ENCODE data around the gene TRIM38.

DNA sequence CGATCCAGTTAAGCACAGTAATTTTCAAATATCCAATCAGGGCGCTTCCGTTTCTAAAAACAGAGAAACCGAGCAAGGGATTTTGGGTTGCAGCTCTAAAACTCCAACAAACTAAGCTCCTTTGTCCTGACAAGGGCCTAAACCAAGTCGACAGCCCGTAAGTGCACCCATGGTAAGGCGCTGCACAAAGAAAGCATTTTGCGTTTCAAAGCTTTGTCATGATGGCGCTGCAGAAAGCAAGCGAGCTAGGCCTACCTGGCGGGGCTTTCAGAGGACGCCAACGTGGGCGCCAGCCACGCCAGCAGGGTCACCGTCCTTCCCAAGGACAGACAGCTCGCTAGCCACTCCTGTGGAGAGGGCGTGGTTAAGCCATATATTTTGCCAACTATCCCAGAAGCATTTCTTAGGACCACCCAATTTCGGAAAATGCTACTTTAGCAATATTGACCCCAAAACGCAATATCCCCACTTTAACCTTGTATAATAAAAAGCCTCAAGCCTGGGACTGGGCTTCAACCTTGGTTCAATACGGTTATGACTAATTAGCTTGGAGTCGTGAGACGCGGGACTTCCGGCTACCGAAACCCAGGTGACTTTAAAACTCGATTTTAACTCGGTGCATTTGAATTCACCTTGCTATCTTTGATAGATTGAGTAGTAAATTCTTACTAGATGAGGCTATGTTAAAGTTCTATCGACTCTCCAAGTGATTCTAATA is 53.8 kb downstream of the TRIM38 start:
- no peak for TF ChIP-seq GABPA (IDR thresholded peaks at IDR 0.05; ENCODE audit: low read depth)
- TF ChIP-seq, protein P1, sequence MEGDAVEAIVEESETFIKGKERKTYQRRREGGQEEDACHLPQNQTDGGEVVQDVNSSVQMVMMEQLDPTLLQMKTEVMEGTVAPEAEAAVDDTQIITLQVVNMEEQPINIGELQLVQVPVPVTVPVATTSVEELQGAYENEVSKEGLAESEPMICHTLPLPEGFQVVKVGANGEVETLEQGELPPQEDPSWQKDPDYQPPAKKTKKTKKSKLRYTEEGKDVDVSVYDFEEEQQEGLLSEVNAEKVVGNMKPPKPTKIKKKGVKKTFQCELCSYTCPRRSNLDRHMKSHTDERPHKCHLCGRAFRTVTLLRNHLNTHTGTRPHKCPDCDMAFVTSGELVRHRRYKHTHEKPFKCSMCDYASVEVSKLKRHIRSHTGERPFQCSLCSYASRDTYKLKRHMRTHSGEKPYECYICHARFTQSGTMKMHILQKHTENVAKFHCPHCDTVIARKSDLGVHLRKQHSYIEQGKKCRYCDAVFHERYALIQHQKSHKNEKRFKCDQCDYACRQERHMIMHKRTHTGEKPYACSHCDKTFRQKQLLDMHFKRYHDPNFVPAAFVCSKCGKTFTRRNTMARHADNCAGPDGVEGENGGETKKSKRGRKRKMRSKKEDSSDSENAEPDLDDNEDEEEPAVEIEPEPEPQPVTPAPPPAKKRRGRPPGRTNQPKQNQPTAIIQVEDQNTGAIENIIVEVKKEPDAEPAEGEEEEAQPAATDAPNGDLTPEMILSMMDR (IDR thresholded peaks at IDR 0.05; ENCODE audit: insufficient read depth, low read length), result no peak
